H1 (cell line): ENCODE data around the gene POU3F2.

Experiments
- BCL11A ChIP-seq, 2 experiments: IDR thresholded peaks; one replicate each; pipeline ENCODE4 v1.6.1; 2011; ENCODE audit warnings: low read depth in 2 of 2, low read length in 2 of 2, mild to moderate bottlenecking in 2 of 2
- BRCA1 ChIP-seq: IDR thresholded peaks from 2 replicates; pipeline ENCODE4 v1.6.1; 2012; ENCODE audit warnings: low read depth, low read length, improper control_type of control experiment
- CTCF ChIP-seq, 3 experiments: IDR thresholded peaks; 1 replicate in 2 of 3; 2 replicates in 1 of 3; pipeline versions ENCODE4 v1.5.1 to v1.6.1; 2011; ENCODE audit warnings: low read length in 3 of 3, mild to moderate bottlenecking in 3 of 3, inconsistent platforms in 2 of 3, low read depth in 1 of 3, moderate library complexity in 1 of 3; ENCODE audit not compliant: insufficient read depth in 1 of 3; ENCODE audit errors: control extremely low read depth in 1 of 3
- EP300 ChIP-seq, 2 experiments: IDR thresholded peaks; 1 replicate in 1 of 2; 2 replicates in 1 of 2; pipeline ENCODE4 v1.6.1; 2011 to 2012; ENCODE audit warnings: low read depth in 2 of 2, low read length in 2 of 2, mild to moderate bottlenecking in 2 of 2, borderline replicate concordance in 1 of 2, inconsistent platforms in 1 of 2, moderate library complexity in 1 of 2
- EZH2 ChIP-seq: fragments of 200-600 bp; sonication (generic); IDR thresholded peaks from 2 replicates; pipeline ENCODE4 v1.7.1; 2012; ENCODE audit warnings: low read depth, mild to moderate bottlenecking, moderate library complexity, low read length, inconsistent platforms; ENCODE audit not compliant: severe bottlenecking
- GABPA ChIP-seq: IDR thresholded peaks from 2 replicates; pipeline ENCODE4 v1.6.1; 2011; ENCODE audit warnings: mild to moderate bottlenecking, low read length, moderate library complexity, borderline replicate concordance; ENCODE audit not compliant: insufficient read depth
- JUN ChIP-seq: IDR thresholded peaks from 2 replicates; pipeline ENCODE4 v1.6.1; 2011; ENCODE audit warnings: low read depth, mild to moderate bottlenecking, improper control_type of control experiment, low read length
- PHF8 ChIP-seq: fragments of 200-600 bp; sonication (generic); conservative IDR thresholded peaks from 2 replicates; pipeline ENCODE4 v1.7.1; 2012; ENCODE audit warnings: low read depth, mild to moderate bottlenecking, inconsistent platforms, low read length, moderate library complexity
- POLR2A ChIP-seq, 2 experiments: IDR thresholded peaks; 1 replicate in 1 of 2; 2 replicates in 1 of 2; pipeline ENCODE4 v1.6.1; 2011; ENCODE audit warnings: low read depth in 2 of 2, low read length in 2 of 2, mild to moderate bottlenecking in 2 of 2; ENCODE audit errors: control extremely low read depth in 1 of 2
- POLR2AphosphoS5 ChIP-seq: IDR thresholded peaks from 2 replicates; pipeline ENCODE4 v1.6.1; 2011; ENCODE audit warnings: low read depth, low read length
- SIN3A ChIP-seq, 2 experiments: IDR thresholded peaks in 1 of 2; conservative IDR thresholded peaks in 1 of 2; 2 replicates each; pipeline ENCODE4 v1.6.1; 2011 to 2012; ENCODE audit warnings: low read length in 2 of 2, improper control_type of control experiment in 1 of 2, low read depth in 1 of 2, mild to moderate bottlenecking in 1 of 2
- SIRT6 ChIP-seq: IDR thresholded peaks from one replicate; pipeline ENCODE4 v1.7.1; 2012; ENCODE audit warnings: low read length, inconsistent platforms
- TBP ChIP-seq: IDR thresholded peaks from 2 replicates; pipeline ENCODE4 v1.6.1; 2011; ENCODE audit warnings: low read depth, low read length, improper control_type of control experiment
- ZNF274 ChIP-seq: IDR thresholded peaks from 2 replicates; pipeline ENCODE4 v1.7.0; 2012; ENCODE audit warnings: low read length, borderline replicate concordance; ENCODE audit errors: extremely low read depth

- TF ChIP-seq CTCF (IDR thresholded peaks at IDR 0.05; ENCODE audit: control extremely low read depth in 1 of 3, insufficient read depth in 1 of 3, low read depth in 1 of 3, low read length in 3 of 3), result no peak
- TF ChIP-seq BCL11A (IDR thresholded peaks at IDR 0.05; ENCODE audit: low read depth in 2 of 2, low read length in 2 of 2), result no peak
- no peak for TF ChIP-seq EP300 (IDR thresholded peaks at IDR 0.05; ENCODE audit: borderline replicate concordance in 1 of 2, low read depth in 2 of 2, low read length in 2 of 2)
- no peak for TF ChIP-seq GABPA
- TF ChIP-seq POLR2AphosphoS5, result no peak
- no peak for TF ChIP-seq SIN3A (conservative IDR thresholded peaks at IDR 0.05 in 1 of 2, IDR thresholded peaks at IDR 0.05 in 1 of 2; ENCODE audit: low read depth in 1 of 2, low read length in 2 of 2)
- no peak for TF ChIP-seq JUN
- no peak for TF ChIP-seq POLR2A (IDR thresholded peaks at IDR 0.05; ENCODE audit: control extremely low read depth in 1 of 2, low read depth in 2 of 2, low read length in 2 of 2)
- TF ChIP-seq PHF8, result no peak
- TF ChIP-seq SIRT6, result no peak
- TF ChIP-seq TBP, result no peak
- TF ChIP-seq BRCA1, result no peak
- TF ChIP-seq EZH2, result no peak
- no peak for TF ChIP-seq ZNF274
Observed at GRCh38 chr6:98794307-98794842, 40.0 kb upstream of the POU3F2 start.
